H1 (cell line): ENCODE measurements around the gene NTPCR. TPM values are rescaled to one million over a fixed set of nuclear protein-coding genes. Genes with fewer than 3 reads are reported as not detected.

ENCODE experiments used
- CEBPB ChIP-seq: IDR thresholded peaks from 2 replicates; pipeline ENCODE4 v1.6.1; 2012; ENCODE audit warnings: low read depth, low read length
- SP4 ChIP-seq: IDR thresholded peaks from 2 replicates; pipeline ENCODE4 v1.6.1; 2012; ENCODE audit warnings: low read length, inconsistent platforms
- TAF1 ChIP-seq: IDR thresholded peaks from 2 replicates; pipeline ENCODE4 v1.6.1; 2011; ENCODE audit warnings: mild to moderate bottlenecking, low read depth, low read length
- polyA plus RNA-seq, 7 experiments: library from polyadenylated mRNA; depleted of rRNA in 3 of 7; stranded (reverse) in 5 of 7; unstranded in 2 of 7; fragments of >200 nt in 5 of 7; fragments of 200-250 nt in 2 of 7; gene quantifications; 1 replicate in 5 of 7; 2 replicates in 1 of 7; 4 replicates in 1 of 7; pipeline versions ENCODE4 v1.2.1 to v1.2.3, GENCODE V29; 2011 to 2013; ENCODE audit warnings: missing spikeins in 2 of 7, mixed read lengths in 2 of 7
- total RNA-seq: library from RNA; stranded (reverse); fragmentation: NEBNext Ultra II Directional; extraction: Animal tissue kit (Norgen Biotek cat#: 25700); gene quantifications from 2 replicates; pipeline ENCODE4 v1.2.1, GENCODE V29; 2021

Gene NTPCR
- total and polyA plus RNA-seq, 2 of the 8 experiments (the other 6 are each of a cell fraction or from before 2014, with no cell fraction given): 22.6 to 73.1 TPM

DNA sequence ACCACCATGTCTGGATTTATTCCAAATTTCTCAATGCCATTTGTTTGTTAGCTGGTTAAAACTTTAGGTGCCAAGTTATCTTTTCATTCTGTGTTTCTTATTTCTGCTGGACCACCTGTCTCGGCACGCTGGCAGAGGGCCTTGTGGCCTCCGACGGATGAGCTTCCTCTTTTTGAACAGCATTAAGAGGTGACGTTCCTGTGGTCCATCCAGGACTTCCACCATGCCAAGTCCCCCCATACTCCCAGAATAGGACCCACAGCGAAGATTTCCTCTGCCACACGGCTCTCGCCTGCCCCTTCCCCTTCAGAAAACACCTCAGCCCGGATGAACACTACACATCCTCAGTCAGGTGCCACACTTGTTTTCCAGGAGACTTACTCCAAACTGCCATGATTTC, 73.8 kb downstream of the NTPCR start (continued):
- TF ChIP-seq SP4: no peak
- TF ChIP-seq TAF1: no peak
- no peak for TF ChIP-seq CEBPB
